ENCODE measurements around the gene NPBWR2.

Gene NPBWR2

GRCh38 chr20:64106981-64107735 is at the start of gene NPBWR2:
Gene NPBWR2, minus strand, starts transcription at chr20:64107565. Its CDS starts 734 bp downstream, at chr20:64106831.
- DNase-seq: peak; percentile 34

GRCh38 chr20:64156136-64156885 is 48.9 kb upstream of the NPBWR2 start:
- no peak for DNase-seq

- DNase-seq: no peak
Measured at GRCh38 chr20:64155258-64156135, 48.1 kb upstream of the NPBWR2 start.

- DNase-seq: no peak
Measured at GRCh38 chr20:64154590-64155257, 47.4 kb upstream of the NPBWR2 start.

GRCh38 chr20:64153861-64154589 is 46.7 kb upstream of the NPBWR2 start:
- DNase-seq: no peak

- DNase-seq: no peak
Measured at GRCh38 chr20:64153410-64153809, 46.0 kb upstream of the NPBWR2 start.

- DNase-seq: no peak
Measured at GRCh38 chr20:64152906-64153305, 45.5 kb upstream of the NPBWR2 start.

GRCh38 chr20:64151633-64152530 is 44.5 kb upstream of the NPBWR2 start:
- DNase-seq: no peak

- DNase-seq: no peak
Measured at GRCh38 chr20:64150756-64151632, 43.6 kb upstream of the NPBWR2 start.

- DNase-seq: peak; percentile 2
Measured at GRCh38 chr20:64149809-64150560, 42.6 kb upstream of the NPBWR2 start.

- DNase-seq: peak; percentile 3
Measured at GRCh38 chr20:64149141-64149540, 41.8 kb upstream of the NPBWR2 start.

- DNase-seq: peak; percentile 2
Measured at GRCh38 chr20:64148581-64148980, 41.2 kb upstream of the NPBWR2 start.

- peak; percentile 3 for DNase-seq
Measured at GRCh38 chr20:64146936-64147477, 39.6 kb upstream of the NPBWR2 start.

GRCh38 chr20:64146301-64146935 is 39.1 kb upstream of the NPBWR2 start:
- DNase-seq: no peak

GRCh38 chr20:64145458-64146300 is 38.3 kb upstream of the NPBWR2 start:
- DNase-seq: peak; percentile 11

- DNase-seq: peak; percentile 3
Measured at GRCh38 chr20:64144144-64144912, 37.0 kb upstream of the NPBWR2 start.
